Measurements from ENCODE around the gene TSGA10IP.

The TSGA10IP gene

DNA sequence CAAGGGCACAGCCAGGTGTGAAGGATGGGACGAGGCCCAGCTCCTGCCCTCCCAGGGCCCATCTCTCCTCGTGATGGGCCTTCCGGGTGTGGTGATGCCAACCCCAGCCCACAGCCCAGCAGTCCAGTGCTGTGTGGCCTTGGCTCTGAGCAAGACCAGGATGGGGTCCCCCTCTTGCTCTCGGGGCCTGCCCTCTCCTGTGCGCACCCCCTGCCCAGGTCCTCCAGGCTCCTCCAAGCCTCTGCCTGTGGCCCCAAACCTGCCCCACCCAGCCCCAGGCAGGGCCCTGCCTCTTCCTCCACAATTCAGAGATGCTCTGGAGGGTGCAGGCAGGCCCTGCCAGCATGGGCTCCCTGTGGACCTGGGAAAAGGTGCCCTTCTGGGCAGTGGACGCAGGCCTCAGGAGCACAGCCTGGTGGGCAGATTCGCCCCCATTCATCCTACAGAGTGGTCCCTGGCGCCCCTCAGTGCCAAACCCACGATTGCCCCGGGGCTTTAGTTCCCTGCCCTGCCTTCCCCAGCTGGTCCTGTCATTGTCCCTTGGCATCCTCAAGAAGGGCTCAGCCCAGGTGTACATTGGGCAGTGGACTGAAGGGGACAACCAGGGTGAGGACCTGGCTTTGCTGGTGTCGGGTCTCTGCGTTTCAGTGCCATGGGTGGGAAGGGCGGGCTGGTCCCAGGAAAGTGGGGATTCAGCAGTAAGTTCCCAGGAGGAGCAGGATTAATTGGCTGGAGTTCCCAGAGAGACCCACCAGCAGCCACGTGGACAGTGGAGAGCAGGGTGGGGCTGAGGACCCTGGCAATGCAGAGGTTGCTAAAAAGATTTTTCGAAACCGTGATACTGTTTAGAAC lies 36.9 kb downstream of the TSGA10IP start:
- DNase-seq (ENCODE audit: low read depth): no peak
- H3K4me3 ChIP-seq (ENCODE audit: low read length): no peak overlapping the region
- TF ChIP-seq, protein P1, sequence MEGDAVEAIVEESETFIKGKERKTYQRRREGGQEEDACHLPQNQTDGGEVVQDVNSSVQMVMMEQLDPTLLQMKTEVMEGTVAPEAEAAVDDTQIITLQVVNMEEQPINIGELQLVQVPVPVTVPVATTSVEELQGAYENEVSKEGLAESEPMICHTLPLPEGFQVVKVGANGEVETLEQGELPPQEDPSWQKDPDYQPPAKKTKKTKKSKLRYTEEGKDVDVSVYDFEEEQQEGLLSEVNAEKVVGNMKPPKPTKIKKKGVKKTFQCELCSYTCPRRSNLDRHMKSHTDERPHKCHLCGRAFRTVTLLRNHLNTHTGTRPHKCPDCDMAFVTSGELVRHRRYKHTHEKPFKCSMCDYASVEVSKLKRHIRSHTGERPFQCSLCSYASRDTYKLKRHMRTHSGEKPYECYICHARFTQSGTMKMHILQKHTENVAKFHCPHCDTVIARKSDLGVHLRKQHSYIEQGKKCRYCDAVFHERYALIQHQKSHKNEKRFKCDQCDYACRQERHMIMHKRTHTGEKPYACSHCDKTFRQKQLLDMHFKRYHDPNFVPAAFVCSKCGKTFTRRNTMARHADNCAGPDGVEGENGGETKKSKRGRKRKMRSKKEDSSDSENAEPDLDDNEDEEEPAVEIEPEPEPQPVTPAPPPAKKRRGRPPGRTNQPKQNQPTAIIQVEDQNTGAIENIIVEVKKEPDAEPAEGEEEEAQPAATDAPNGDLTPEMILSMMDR (conservative IDR thresholded peaks at IDR 0.05; ENCODE audit: low read length): no peak

DNA sequence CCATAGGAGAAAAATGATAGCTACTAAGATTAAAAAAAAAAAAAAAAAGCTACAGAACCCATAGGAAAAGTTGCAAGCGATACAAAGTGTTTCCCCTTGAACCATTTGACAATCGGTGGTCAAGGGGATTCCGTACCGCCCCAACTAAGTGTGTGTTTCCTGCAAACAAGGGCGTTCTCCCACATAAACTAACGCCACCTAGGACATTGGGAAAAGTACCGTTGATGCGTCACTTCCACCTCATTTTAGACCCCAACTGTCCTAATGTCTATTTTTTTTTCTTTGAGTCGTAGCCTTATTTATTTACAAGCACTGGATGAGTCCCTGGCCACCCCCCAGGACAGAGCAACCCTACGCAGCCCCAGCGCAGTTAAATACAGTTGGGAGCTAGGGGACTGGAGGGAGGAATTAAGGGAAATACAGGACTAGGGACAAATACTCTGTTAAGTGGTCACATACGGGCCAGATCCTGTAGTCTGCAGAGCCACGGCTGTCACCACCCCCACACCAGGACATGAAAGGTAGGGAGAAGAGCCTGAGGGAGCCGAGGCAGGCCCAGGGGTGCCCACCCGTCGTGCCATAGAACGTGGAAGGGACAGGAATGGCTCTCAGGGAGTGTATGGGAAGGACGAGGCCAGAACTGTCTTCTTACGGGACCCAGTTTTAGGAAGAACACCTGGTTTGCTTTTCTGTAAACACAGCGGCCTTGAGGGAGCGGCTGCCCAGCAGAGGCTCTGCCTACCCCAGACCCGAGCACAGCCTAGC lies 37.7 kb downstream of the TSGA10IP start:
- DNase-seq (ENCODE audit: low read depth): no peak
- no peak overlapping the region for H3K4me3 ChIP-seq (ENCODE audit: low read length)
- TF ChIP-seq, protein P1 (conservative IDR thresholded peaks at IDR 0.05; ENCODE audit: low read length): no peak

DNA sequence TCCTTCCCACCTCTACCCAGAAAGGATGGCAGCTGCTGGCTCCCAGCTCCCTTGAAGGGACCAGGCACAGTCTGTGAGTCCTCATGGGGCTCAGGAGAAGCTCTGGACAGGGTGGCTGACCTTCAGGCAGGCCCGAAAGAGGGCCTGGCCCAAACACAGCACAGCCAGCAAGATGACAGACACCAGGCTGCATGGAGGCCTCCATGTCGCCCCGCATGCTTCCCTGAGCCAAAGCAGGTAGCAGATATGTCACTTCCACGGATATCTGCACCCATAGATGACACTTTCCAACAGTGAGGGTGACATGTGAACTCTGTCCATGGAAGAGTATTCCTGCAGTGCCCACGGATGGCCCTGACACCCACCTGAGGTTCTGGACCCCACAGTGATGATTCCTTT lies 38.3 kb downstream of the TSGA10IP start:
- H3K4me3 ChIP-seq (ENCODE audit: low read length): no peak overlapping the region
- TF ChIP-seq, protein P1 (conservative IDR thresholded peaks at IDR 0.05; ENCODE audit: low read length): no peak
- DNase-seq (ENCODE audit: low read depth): no peak

DNA sequence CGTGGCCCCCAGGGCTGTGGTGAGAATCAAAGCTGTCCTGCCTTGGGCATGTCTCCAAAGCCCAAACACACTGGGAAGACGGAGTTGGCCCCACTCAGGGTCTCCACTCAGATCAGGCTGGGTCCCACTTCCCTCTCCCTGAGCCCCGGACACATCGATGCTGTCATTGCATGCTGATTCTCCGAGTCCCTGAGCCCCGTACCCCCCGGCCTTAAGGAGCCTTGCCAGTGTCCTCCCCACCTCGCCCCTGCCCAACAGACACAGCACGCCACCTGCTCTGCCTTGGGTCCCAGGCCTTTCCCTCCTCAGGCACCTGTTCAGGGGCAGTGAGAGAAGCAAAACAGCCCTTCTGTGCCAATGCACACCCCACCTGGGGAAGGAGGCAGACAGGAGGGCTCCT lies 42.1 kb downstream of the TSGA10IP start:
- no peak overlapping the region for H3K4me3 ChIP-seq (ENCODE audit: low read length)
- TF ChIP-seq, protein P1 (conservative IDR thresholded peaks at IDR 0.05; ENCODE audit: low read length): no peak

DNA sequence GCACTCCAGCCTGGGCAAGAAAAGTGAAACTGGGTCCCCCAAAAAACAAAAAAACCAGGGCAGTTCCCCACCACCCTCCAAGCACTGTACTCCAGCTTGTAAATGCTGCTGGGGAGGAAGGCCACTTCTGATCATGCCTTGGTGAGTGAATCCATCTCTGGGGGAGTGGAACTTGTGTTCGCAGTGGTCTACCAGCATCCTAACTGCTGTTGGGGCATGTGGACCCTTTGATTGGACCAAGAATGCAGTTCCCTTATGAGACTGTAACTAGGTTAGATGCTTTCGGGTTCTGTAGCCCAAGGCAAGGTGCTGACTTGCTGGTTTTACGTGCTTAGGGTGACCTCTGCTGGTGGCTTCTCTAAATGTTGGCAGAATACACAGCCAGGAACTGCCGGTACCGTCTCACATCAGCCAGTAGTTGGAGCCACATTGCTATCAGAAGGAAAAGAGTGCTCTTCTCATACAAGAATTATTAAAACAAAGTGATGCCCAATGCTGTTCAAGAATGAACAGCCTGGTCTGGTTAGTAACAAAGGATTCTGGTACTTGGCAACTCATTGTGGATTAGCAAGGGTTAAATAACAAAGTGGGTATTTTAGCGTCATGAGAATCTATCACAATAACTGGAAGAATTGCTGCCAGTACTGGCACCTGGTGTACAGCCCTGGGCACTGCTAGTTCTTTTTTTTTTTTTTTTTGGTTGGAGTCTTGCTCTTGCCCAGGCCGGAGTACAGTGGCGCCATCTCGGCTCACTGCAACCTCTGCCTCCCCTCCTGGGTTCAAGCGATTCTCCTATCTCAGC lies 43.7 kb downstream of the TSGA10IP start:
- TF ChIP-seq, protein P1 (conservative IDR thresholded peaks at IDR 0.05; ENCODE audit: low read length): peak; percentile 90
- no peak overlapping the region for H3K4me3 ChIP-seq (ENCODE audit: low read length)
- DNase-seq (ENCODE audit: low read depth): peak; percentile 94

More for the DNA sequence above, 42.1 kb downstream of the TSGA10IP start:
- no peak for DNase-seq (ENCODE audit: low read depth)

DNA sequence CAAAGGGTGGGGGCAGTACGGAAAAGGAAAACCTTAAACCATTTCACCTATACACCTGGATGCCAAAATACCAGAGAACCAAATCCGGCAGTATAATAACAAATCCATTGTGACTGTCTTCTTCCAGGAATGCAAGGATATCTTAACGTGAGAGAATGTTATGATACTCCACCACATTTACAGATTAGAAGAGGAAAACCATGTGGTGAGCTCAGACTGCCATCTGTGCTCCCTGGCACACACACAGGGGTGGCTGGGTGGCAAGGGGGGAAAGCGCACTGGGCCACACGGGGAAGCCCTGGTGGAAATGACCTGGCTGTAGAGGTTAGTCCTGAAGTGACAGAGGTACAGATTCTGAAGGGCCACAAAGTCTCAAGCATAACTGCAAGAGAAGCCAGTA lies 46.8 kb downstream of the TSGA10IP start:
- no peak overlapping the region for H3K4me3 ChIP-seq (ENCODE audit: low read length)
- DNase-seq (ENCODE audit: low read depth): no peak

More for the DNA sequence above, 46.8 kb downstream of the TSGA10IP start:
- TF ChIP-seq, protein P1 (conservative IDR thresholded peaks at IDR 0.05; ENCODE audit: low read length): no peak
